H1 (cell line): ENCODE data around the gene EPHB3. TPM values are rescaled to one million over a fixed set of nuclear protein-coding genes. Genes with fewer than 3 reads are reported as not detected.

Source experiments
- CREB1 ChIP-seq: IDR thresholded peaks from 2 replicates; pipeline ENCODE4 v1.6.1; 2012; ENCODE audit warnings: inconsistent platforms
- EP300 ChIP-seq, 2 experiments: IDR thresholded peaks; 1 replicate in 1 of 2; 2 replicates in 1 of 2; pipeline ENCODE4 v1.6.1; 2011 to 2012; ENCODE audit warnings: low read depth in 2 of 2, low read length in 2 of 2, mild to moderate bottlenecking in 2 of 2, borderline replicate concordance in 1 of 2, inconsistent platforms in 1 of 2, moderate library complexity in 1 of 2
- SIX5 ChIP-seq: IDR thresholded peaks from 2 replicates; pipeline ENCODE4 v1.6.1; 2011; ENCODE audit warnings: mild to moderate bottlenecking, low read depth, low read length
- SP4 ChIP-seq: IDR thresholded peaks from 2 replicates; pipeline ENCODE4 v1.6.1; 2012; ENCODE audit warnings: low read length, inconsistent platforms
- polyA plus RNA-seq, 7 experiments: library from polyadenylated mRNA; depleted of rRNA in 3 of 7; stranded (reverse) in 5 of 7; unstranded in 2 of 7; fragments of >200 nt in 5 of 7; fragments of 200-250 nt in 2 of 7; gene quantifications; 1 replicate in 5 of 7; 2 replicates in 1 of 7; 4 replicates in 1 of 7; pipeline versions ENCODE4 v1.2.1 to v1.2.3, GENCODE V29; 2011 to 2013; ENCODE audit warnings: missing spikeins in 2 of 7, mixed read lengths in 2 of 7
- total RNA-seq: library from RNA; stranded (reverse); fragmentation: NEBNext Ultra II Directional; extraction: Animal tissue kit (Norgen Biotek cat#: 25700); gene quantifications from 2 replicates; pipeline ENCODE4 v1.2.1, GENCODE V29; 2021
- TF ChIP-seq, protein P1 (sequence below): IDR thresholded peaks from 2 replicates; pipeline ENCODE4 v1.6.1; 2012; ENCODE audit warnings: low read length, inconsistent platforms

EPHB3 gene
- total and polyA plus RNA-seq, 2 of the 8 experiments (the other 6 are each of a cell fraction or from before 2014, with no cell fraction given): 0.41 to 0.91 TPM

DNA sequence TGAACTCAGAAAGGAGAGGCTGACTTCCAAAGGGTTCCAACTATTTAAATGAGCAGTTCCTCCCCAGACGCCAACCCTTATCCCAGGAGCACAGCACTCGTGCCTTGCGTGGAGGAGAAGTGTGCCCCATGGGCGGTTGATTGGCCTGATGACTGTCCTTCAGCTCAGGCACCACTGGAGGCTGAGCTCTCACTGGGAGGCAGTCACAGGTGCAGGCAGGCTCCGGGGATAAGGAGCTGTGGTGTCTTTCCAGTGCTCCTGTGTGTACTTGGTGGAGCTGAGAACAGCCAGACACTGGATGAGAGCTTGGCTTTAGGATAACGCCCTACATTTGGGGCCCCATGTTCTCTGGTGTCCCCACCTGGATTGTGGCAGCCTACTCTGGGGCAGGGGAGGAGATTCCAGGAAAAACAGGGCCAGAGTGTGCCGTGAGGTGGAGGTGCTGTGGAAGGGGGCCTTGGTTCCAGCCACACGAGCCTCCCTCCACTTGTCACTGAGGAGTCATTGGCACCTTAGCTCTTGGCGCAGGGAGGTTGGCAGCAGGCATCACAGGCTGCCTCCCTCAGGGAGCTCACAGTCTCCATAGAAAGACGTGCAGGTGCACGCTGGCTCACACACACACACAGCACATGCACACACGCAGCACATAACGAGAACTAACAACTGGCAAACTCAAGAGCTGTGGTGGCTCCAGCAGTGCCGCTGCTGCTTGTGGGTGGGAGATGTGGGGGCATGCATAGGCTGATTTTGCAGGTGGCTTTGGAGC, 22.7 kb upstream of the EPHB3 start (continued):
- TF ChIP-seq SIX5: no peak
- TF ChIP-seq EP300 (IDR thresholded peaks at IDR 0.05; ENCODE audit: borderline replicate concordance in 1 of 2, low read depth in 2 of 2, low read length in 2 of 2): no peak
- no peak for TF ChIP-seq CREB1
- TF ChIP-seq SP4: no peak
- TF ChIP-seq, protein P1, sequence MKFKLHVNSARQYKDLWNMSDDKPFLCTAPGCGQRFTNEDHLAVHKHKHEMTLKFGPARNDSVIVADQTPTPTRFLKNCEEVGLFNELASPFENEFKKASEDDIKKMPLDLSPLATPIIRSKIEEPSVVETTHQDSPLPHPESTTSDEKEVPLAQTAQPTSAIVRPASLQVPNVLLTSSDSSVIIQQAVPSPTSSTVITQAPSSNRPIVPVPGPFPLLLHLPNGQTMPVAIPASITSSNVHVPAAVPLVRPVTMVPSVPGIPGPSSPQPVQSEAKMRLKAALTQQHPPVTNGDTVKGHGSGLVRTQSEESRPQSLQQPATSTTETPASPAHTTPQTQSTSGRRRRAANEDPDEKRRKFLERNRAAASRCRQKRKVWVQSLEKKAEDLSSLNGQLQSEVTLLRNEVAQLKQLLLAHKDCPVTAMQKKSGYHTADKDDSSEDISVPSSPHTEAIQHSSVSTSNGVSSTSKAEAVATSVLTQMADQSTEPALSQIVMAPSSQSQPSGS: no peak
